ENCODE data around the gene TENM4. TPM values are rescaled to one million over a fixed set of nuclear protein-coding genes. Genes with fewer than 3 reads are reported as not detected.

The TENM4 gene
- total and polyA plus RNA-seq, 2 of the 8 experiments (the other 6 are each of a cell fraction or from before 2014, with no cell fraction given), result 3.5 to 7.2 TPM

GRCh38 chr11:78823588-78823987, 617.2 kb downstream of the TENM4 start:
- no peaks in the 10 kb centered on the region for H3K4me1 ChIP-seq (replicated peaks in 1 of 4; ENCODE audit: control insufficient read depth in 3 of 4, insufficient read depth in 4 of 4, low read length in 3 of 4)
- no peak overlapping the region for H3K4ac ChIP-seq (replicated peaks; ENCODE audit: insufficient read length, low read depth, low read length)
- no peaks in the 10 kb centered on the region for H3K79me1 ChIP-seq (ENCODE audit: low read depth, low read length)
- H3K23ac ChIP-seq (ENCODE audit: insufficient read length), result no peak overlapping the region
- TF ChIP-seq USF2 (IDR thresholded peaks at IDR 0.05; ENCODE audit: low read length), result no peak
- TF ChIP-seq SP1 (IDR thresholded peaks at IDR 0.05; ENCODE audit: low read depth, low read length), result no peak
- no peak overlapping the region for H3K4me3 ChIP-seq (ENCODE audit: extremely low read depth in 1 of 4, insufficient read depth in 2 of 4, low read depth in 3 of 4, low read length in 4 of 4)
- no peak overlapping the region for H2AFZ ChIP-seq (ENCODE audit: low read length)
- H3K9ac ChIP-seq (replicated peaks in 1 of 4; ENCODE audit: extremely low read depth in 1 of 4, low read depth in 3 of 4, low read length in 3 of 4), result no peak overlapping the region
- H3K4me2 ChIP-seq (ENCODE audit: insufficient read depth in 1 of 2, low read depth in 2 of 2, low read length in 2 of 2), result no peak overlapping the region
- no peak overlapping the region for H3K27ac ChIP-seq (ENCODE audit: low read depth, low read length)
- POLR2A ChIA-PET (ENCODE audit: partially characterized antibody), result no interaction called here
- no peaks in the 10 kb centered on the region for H3K27me3 ChIP-seq (replicated peaks in 1 of 4; ENCODE audit: control insufficient read depth in 3 of 4, extremely low read depth in 1 of 4, insufficient read depth in 3 of 4, low read length in 3 of 4)
- no peak overlapping the region for H2BK12ac ChIP-seq (ENCODE audit: low read depth, low read length)
- H2BK5ac ChIP-seq (ENCODE audit: low read depth, low read length), result no peak overlapping the region
- no peak overlapping the region for H3K56ac ChIP-seq (replicated peaks; ENCODE audit: insufficient read length, low read depth, low read length)
- no peak overlapping the region for H2BK120ac ChIP-seq (replicated peaks; ENCODE audit: low read depth, low read length)
- no peak overlapping the region for H3K18ac ChIP-seq (ENCODE audit: extremely low read depth, low read length)
- no peak overlapping the region for H2BK20ac ChIP-seq (ENCODE audit: low read length)
- no peak overlapping the region for H2AK5ac ChIP-seq (ENCODE audit: low read depth, low read length)
- DNase-seq (ENCODE audit: low read depth in 1 of 2, low spot score in 2 of 2), result no peak
- no peak overlapping the region for H4K91ac ChIP-seq (replicated peaks; ENCODE audit: insufficient read length, low read length)
- no peak overlapping the region for H3K14ac ChIP-seq (ENCODE audit: insufficient read length)
- no peaks in the 10 kb centered on the region for H3K36me3 ChIP-seq (ENCODE audit: control insufficient read depth in 2 of 4, insufficient read depth in 4 of 4, low read length in 3 of 4)
- H4K20me1 ChIP-seq (replicated peaks in 1 of 2; ENCODE audit: control insufficient read depth in 1 of 2, insufficient read depth in 2 of 2, low read length in 2 of 2), result no peaks in the 10 kb centered on the region
- H2BK15ac ChIP-seq (ENCODE audit: low read length), result no peak overlapping the region
- no peak for FAIRE-seq
- CTCF ChIA-PET (ENCODE audit: partially characterized antibody), result interaction anchor here (0.7 to 5.8 kb wide), 4 partner anchors 11 to 138 kb away, joined by 3 to 25 read pairs (median 4); no protein-coding TSS in a partner anchor
- H3K23me2 ChIP-seq (ENCODE audit: low read depth, low read length), result no peaks in the 10 kb centered on the region
- H4K8ac ChIP-seq (ENCODE audit: extremely low read depth, insufficient read depth, low read length), result no peak overlapping the region
- H3K9me3 ChIP-seq (ENCODE audit: insufficient read depth in 2 of 2, low read depth in 1 of 2, low read length in 1 of 2), result no peaks in the 10 kb centered on the region
- 89% methylated on average over 9 of the region's 9 CpGs; no CpG with 5 or more reads in 1 of the 2 experiments for WGBS, 2 experiments (ENCODE audit: extremely low coverage in 1 of 2, insufficient coverage in 1 of 2, insufficient read length in 1 of 2, insufficient replicate concordance in 2 of 2, low coverage in 1 of 2, low lambda C conversion rate in 2 of 2, missing lambda C conversion rate in 1 of 2)
- no peaks in the 10 kb centered on the region for H3K79me2 ChIP-seq (ENCODE audit: control insufficient read depth in 1 of 2, insufficient read depth in 2 of 2, low read length in 2 of 2)
- H4K5ac ChIP-seq (ENCODE audit: insufficient read length, low read depth, low read length), result no peak overlapping the region
